Suprapubic skin (tissue), 4 donors: Measurements from ENCODE around the gene CYTH1. TPM values are rescaled to one million over a fixed set of nuclear protein-coding genes. Genes with fewer than 3 reads are reported as not detected.

Experiments
- DNase-seq, 2 donors: peaks; one replicate each; pipeline ENCODE4 v3.0.0-alpha.2; 2019; ENCODE audit warnings: low spot score in 2 of 2
- H3K27ac ChIP-seq: fragments of 200-600 bp; sonication (generic); one replicate; pipeline ENCODE4 v1.5.1; 2019
- H3K27me3 ChIP-seq: fragments of 200-600 bp; sonication (generic); one replicate; pipeline ENCODE4 v1.5.1; 2019
- H3K36me3 ChIP-seq: fragments of 200-600 bp; sonication (generic); one replicate; pipeline ENCODE4 v1.5.1; 2019
- H3K4me1 ChIP-seq: fragments of 200-600 bp; sonication (generic); one replicate; pipeline ENCODE4 v1.5.1; 2019
- H3K4me3 ChIP-seq: fragments of 200-600 bp; sonication (generic); one replicate; pipeline ENCODE4 v1.5.1; 2019; ENCODE audit warnings: mild to moderate bottlenecking
- H3K9me3 ChIP-seq: fragments of 200-600 bp; sonication (generic); one replicate; pipeline ENCODE4 v1.5.1; 2019
- EP300 ChIP-seq: sonication (generic); formaldehyde crosslinking; IDR thresholded peaks from one replicate; pipeline ENCODE4 v1.6.1; 2017; ENCODE audit warnings: antibody characterized with exemption
- POLR2A ChIP-seq, 2 donors: fragments of 450-650 bp; IDR thresholded peaks; one replicate each; pipeline ENCODE4 v1.6.1; 2017; ENCODE audit warnings: antibody characterized with exemption in 2 of 2, mild to moderate bottlenecking in 2 of 2, moderate library complexity in 2 of 2
- POLR2AphosphoS5 ChIP-seq, 3 donors: sonication (generic); formaldehyde crosslinking; IDR thresholded peaks; one replicate each; pipeline ENCODE4 v1.6.1; 2017; ENCODE audit warnings: antibody characterized with exemption in 3 of 3
- WGBS: methylation state at CpG from one replicate; pipeline ENCODE4 v1.1.5; 2018; 5-methylcytosine and 5-hydroxymethylcytosine counted together
- total RNA-seq, 4 donors: library from RNA; depleted of rRNA; stranded (reverse); fragments of >200 nt; gene quantifications; one replicate each; pipeline ENCODE4 v1.1.0, GENCODE V29; 2016
- TF ChIP-seq, protein P1 (sequence below), 2 donors: fragments of 200-600 bp in 1 of 2; fragments of 450-650 bp in 1 of 2; sonication (generic) in 1 of 2; IDR thresholded peaks; one replicate each; pipeline ENCODE4 v1.5.1; 2016 to 2019; ENCODE audit warnings: antibody characterized with exemption in 2 of 2, mild to moderate bottlenecking in 1 of 2, moderate library complexity in 1 of 2

The CYTH1 gene
- total RNA-seq, 4 donors from 2014 or later: 57.6 to 88.6 (median 74.9) TPM

DNA sequence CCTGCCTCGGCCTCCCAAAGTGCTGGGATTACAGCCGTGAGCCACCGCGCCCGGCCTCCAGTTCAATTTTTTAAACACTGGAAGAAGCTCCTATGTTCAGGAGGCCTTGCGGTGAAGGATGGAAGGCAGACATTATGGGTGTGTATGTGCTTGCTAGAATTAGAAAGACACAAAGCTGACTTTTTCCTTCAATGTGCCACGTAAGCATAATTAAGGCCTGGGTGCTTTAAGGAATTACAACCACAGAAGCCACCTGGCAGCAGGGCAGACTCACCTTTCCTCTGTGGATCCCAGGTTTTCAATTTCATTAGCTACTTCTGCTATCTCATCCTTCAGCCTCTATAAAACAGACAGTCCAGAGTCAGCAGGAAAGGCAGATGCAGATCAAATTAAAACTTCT is 74.2 kb downstream of the CYTH1 start:
- H3K27ac ChIP-seq: peak overlapping the region; percentile 6
- peaks cover 22% of the 10 kb centered on the region for H3K36me3 ChIP-seq
- no peak overlapping the region for H3K4me3 ChIP-seq
- H3K9me3 ChIP-seq: no peaks in the 10 kb centered on the region
- H3K4me1 ChIP-seq: peaks cover 43% of the 10 kb centered on the region
- no peaks in the 10 kb centered on the region for H3K27me3 ChIP-seq
- WGBS: 94% methylated on average over 7 of the region's 7 CpGs
- TF ChIP-seq, protein P1, sequence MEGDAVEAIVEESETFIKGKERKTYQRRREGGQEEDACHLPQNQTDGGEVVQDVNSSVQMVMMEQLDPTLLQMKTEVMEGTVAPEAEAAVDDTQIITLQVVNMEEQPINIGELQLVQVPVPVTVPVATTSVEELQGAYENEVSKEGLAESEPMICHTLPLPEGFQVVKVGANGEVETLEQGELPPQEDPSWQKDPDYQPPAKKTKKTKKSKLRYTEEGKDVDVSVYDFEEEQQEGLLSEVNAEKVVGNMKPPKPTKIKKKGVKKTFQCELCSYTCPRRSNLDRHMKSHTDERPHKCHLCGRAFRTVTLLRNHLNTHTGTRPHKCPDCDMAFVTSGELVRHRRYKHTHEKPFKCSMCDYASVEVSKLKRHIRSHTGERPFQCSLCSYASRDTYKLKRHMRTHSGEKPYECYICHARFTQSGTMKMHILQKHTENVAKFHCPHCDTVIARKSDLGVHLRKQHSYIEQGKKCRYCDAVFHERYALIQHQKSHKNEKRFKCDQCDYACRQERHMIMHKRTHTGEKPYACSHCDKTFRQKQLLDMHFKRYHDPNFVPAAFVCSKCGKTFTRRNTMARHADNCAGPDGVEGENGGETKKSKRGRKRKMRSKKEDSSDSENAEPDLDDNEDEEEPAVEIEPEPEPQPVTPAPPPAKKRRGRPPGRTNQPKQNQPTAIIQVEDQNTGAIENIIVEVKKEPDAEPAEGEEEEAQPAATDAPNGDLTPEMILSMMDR (IDR thresholded peaks at IDR 0.05): no peak
- TF ChIP-seq POLR2AphosphoS5 (IDR thresholded peaks at IDR 0.05): no peak
- no peak for TF ChIP-seq POLR2A (IDR thresholded peaks at IDR 0.05)
- TF ChIP-seq EP300: no peak
- DNase-seq: no peak

DNA sequence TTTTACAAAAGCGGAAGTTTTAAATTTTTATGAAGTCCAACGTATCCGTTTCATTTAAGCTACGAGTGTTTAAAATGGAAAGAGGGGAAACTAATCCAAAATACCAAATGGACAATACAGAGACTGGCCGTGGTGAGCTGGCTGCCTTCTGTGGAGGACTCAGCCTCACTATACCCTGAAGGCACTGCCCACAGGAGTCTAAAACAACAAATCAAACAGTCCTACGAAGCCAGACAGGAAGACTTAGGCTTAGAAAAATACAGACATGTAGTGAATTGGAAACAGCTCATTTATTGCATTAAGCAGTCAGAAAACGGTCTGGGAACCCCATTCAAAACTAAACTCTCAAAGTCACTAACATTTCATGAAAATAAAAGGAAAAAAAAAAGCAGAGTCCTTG is 75.1 kb downstream of the CYTH1 start:
- Histone ChIP-seq H3K9me3 (no peaks in the 10 kb centered on the region), H3K27me3 (no peaks in the 10 kb centered on the region), H3K36me3 (peaks cover 28% of the 10 kb centered on the region), H3K27ac (no peak overlapping the region), H3K4me1 (peaks cover 38% of the 10 kb centered on the region), H3K4me3 (no peak overlapping the region)
- WGBS: 83% methylated on average over 7 of the region's 7 CpGs
- DNase-seq: no peak
- TF ChIP-seq EP300 (no peak), POLR2AphosphoS5 (IDR thresholded peaks at IDR 0.05) (no peak), POLR2A (IDR thresholded peaks at IDR 0.05) (no peak)
- TF ChIP-seq, protein P1 (IDR thresholded peaks at IDR 0.05): no peak

DNA sequence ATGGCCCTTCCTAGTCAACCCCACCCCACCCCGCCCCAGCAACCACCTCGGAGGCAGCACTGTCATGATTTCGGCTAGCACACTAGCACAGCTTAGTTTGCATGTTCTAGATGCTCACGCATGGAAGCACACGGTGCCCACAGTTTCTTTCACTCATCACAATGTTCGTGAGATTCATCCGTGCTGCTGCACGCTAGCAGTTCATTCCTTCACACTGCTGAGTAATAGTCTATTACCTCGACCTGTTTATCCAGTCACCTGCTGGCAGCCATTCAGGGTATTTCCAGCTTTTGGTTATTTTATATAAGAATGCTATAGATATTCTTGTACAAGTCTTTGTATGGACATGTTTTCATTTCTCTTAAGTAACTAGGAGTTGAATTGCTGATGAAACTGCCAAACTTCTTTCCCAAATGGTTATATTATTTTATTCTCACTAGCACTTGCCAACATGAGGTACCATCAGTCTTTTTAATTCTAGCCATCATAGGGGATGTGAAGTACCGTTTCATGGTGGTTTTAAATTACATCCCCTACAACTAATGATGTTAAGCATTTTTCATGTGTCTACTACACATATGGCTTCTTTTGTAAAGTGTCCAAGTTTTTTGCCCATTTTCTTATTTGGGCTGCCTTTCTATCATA is 75.7 kb downstream of the CYTH1 start:
- peaks cover 35% of the 10 kb centered on the region for H3K4me1 ChIP-seq
- H3K4me3 ChIP-seq: no peak overlapping the region
- no peaks in the 10 kb centered on the region for H3K27me3 ChIP-seq
- 67% methylated on average over 10 of the region's 10 CpGs for WGBS
- no peak overlapping the region for H3K27ac ChIP-seq
- TF ChIP-seq EP300 (no peak), POLR2AphosphoS5 (IDR thresholded peaks at IDR 0.05) (no peak), POLR2A (IDR thresholded peaks at IDR 0.05) (no peak)
- TF ChIP-seq, protein P1 (IDR thresholded peaks at IDR 0.05): no peak
- H3K9me3 ChIP-seq: no peaks in the 10 kb centered on the region
- peaks cover 35% of the 10 kb centered on the region for H3K36me3 ChIP-seq
- DNase-seq: no peak

DNA sequence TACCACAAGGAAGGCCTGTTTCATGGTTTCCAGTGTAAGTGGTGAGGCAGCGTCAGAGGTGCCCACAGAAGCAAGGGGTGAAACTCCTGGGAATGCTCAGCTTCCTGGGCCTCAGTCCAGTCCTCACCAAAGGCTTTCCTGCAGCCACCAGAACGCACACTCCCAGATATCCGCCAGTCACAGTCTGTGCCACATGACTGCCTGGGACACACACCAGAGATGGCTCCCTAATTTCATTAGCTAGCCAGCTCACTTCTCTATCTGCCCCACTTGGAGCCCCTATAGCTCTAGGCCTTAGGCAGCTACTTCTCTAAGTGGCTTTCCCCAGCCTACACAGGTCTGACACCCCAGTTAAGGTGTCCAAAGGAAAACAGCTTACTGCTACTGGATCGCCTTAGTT is 77.0 kb downstream of the CYTH1 start:
- H3K4me1 ChIP-seq: peaks cover 31% of the 10 kb centered on the region
- H3K9me3 ChIP-seq: no peaks in the 10 kb centered on the region
- no peak for DNase-seq
- no peaks in the 10 kb centered on the region for H3K27me3 ChIP-seq
- TF ChIP-seq POLR2AphosphoS5 (IDR thresholded peaks at IDR 0.05): no peak
- TF ChIP-seq, protein P1 (IDR thresholded peaks at IDR 0.05): no peak
- TF ChIP-seq EP300: no peak
- no peak for TF ChIP-seq POLR2A (IDR thresholded peaks at IDR 0.05)
- H3K4me3 ChIP-seq: no peak overlapping the region
- H3K27ac ChIP-seq: no peak overlapping the region
- peaks cover 48% of the 10 kb centered on the region for H3K36me3 ChIP-seq
- 81% methylated on average over 4 of the region's 4 CpGs for WGBS

DNA sequence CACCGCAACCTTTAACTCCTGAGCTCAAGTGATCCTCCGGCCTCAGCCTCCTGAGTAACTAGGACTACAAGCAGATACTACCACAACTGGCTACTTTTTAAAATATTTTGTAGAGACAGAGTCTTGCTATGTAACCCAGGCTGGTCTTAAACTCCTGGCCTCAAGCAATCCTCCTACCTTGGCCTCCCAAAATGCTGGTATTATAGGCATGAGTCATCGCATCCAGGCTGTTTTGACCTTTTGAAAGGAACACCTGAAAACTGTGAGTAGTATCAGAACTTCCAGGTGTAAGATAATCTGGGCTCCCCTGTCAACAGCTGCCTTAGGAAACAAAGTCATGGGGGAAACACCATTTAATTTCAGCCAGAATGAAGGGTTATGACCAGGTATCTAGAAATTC is 77.5 kb downstream of the CYTH1 start:
- Histone ChIP-seq H3K27ac (no peak overlapping the region), H3K36me3 (peaks cover 53% of the 10 kb centered on the region), H3K27me3 (no peaks in the 10 kb centered on the region), H3K4me3 (no peak overlapping the region), H3K4me1 (peaks cover 31% of the 10 kb centered on the region), H3K9me3 (no peaks in the 10 kb centered on the region)
- WGBS: 97% methylated on average over 3 of the region's 3 CpGs
- TF ChIP-seq, protein P1 (IDR thresholded peaks at IDR 0.05): no peak
- TF ChIP-seq EP300 (no peak), POLR2AphosphoS5 (IDR thresholded peaks at IDR 0.05) (no peak), POLR2A (IDR thresholded peaks at IDR 0.05) (no peak)
- DNase-seq: no peak
